ENCODE data around the gene SMPD3.

DNA sequence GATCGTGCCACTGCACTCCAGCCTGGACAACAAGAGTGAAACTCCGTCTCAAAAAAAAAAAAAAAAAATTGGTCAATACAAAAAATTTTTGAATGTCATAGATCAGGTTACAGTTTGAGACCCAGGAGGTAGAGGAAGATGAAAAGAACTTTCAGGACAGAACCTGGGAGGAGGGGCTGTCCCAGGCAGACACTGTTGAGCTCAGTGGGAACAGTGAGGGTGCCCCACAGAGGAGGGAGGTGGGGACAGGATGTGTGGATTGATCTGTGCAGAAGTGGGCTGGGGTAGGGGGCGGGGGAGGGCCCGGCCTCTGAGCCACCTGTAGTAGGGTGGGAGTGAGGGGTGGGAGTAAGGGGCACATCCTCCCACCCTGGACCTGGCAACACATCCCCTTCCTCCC is 79.1 kb downstream of the SMPD3 start:
- TF ChIP-seq, protein P1, sequence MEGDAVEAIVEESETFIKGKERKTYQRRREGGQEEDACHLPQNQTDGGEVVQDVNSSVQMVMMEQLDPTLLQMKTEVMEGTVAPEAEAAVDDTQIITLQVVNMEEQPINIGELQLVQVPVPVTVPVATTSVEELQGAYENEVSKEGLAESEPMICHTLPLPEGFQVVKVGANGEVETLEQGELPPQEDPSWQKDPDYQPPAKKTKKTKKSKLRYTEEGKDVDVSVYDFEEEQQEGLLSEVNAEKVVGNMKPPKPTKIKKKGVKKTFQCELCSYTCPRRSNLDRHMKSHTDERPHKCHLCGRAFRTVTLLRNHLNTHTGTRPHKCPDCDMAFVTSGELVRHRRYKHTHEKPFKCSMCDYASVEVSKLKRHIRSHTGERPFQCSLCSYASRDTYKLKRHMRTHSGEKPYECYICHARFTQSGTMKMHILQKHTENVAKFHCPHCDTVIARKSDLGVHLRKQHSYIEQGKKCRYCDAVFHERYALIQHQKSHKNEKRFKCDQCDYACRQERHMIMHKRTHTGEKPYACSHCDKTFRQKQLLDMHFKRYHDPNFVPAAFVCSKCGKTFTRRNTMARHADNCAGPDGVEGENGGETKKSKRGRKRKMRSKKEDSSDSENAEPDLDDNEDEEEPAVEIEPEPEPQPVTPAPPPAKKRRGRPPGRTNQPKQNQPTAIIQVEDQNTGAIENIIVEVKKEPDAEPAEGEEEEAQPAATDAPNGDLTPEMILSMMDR (IDR thresholded peaks at IDR 0.05) = no peak
- TF ChIP-seq EP300 (IDR thresholded peaks at IDR 0.05) = no peak
